ENCODE measurements around the gene IPCEF1.

DNA sequence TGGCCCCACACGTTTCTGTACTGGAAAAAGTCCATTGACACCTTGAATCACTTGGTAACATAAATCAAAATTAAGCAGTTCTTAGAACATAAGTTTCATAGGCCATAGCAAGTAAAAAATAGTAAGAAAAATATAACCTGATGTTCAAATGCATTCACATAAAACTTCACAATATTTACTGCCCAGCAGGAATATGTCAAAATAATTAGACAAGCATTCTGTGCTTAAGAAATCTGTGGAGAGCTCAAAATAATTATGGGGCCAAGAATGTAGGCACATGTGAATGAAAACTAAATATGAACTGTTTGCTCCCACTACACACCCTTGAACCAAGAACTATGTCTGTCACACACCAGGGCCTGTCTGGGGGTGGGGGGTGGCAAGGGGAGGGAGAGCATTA, 70.8 kb downstream of the IPCEF1 start:
- TF ChIP-seq, protein P1, sequence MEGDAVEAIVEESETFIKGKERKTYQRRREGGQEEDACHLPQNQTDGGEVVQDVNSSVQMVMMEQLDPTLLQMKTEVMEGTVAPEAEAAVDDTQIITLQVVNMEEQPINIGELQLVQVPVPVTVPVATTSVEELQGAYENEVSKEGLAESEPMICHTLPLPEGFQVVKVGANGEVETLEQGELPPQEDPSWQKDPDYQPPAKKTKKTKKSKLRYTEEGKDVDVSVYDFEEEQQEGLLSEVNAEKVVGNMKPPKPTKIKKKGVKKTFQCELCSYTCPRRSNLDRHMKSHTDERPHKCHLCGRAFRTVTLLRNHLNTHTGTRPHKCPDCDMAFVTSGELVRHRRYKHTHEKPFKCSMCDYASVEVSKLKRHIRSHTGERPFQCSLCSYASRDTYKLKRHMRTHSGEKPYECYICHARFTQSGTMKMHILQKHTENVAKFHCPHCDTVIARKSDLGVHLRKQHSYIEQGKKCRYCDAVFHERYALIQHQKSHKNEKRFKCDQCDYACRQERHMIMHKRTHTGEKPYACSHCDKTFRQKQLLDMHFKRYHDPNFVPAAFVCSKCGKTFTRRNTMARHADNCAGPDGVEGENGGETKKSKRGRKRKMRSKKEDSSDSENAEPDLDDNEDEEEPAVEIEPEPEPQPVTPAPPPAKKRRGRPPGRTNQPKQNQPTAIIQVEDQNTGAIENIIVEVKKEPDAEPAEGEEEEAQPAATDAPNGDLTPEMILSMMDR (IDR thresholded peaks at IDR 0.05), result no peak
- no peak for TF ChIP-seq POLR2A (IDR thresholded peaks at IDR 0.05)

Measured in testis (tissue), 2 donors.